Chondrocyte (in vitro differentiated cells): ENCODE results near the gene GCH1. TPM values are rescaled to one million over a fixed set of nuclear protein-coding genes. Genes with fewer than 3 reads are reported as not detected.
A peak's percentile ranks its signal among the peaks of the same experiment; 100 is the strongest.

Source experiments
- DNase-seq: peaks from one replicate; pipeline ENCODE4 v3.0.0; 2021; ENCODE audit warnings: mixed read lengths, low spot score
- H3K27ac Mint-ChIP-seq: one replicate; pipeline ENCODE4 v1.8.0; 2021; ENCODE audit warnings: mild to moderate bottlenecking, moderate library complexity, mixed read lengths; ENCODE audit not compliant: unreplicated experiment
- H3K27me3 Mint-ChIP-seq: 2 replicates; pipeline ENCODE4 v1.8.0; 2021; ENCODE audit warnings: low read depth, mixed read lengths
- H3K36me3 Mint-ChIP-seq: 2 replicates; pipeline ENCODE4 v1.8.0; 2021; ENCODE audit warnings: low read depth, mixed read lengths
- H3K4me1 Mint-ChIP-seq: 2 replicates; pipeline ENCODE4 v1.8.0; 2021; ENCODE audit warnings: low read depth, mild to moderate bottlenecking, mixed read lengths
- H3K4me3 Mint-ChIP-seq: one replicate; pipeline ENCODE4 v1.8.0; 2021; ENCODE audit warnings: mild to moderate bottlenecking, moderate library complexity, mixed read lengths; ENCODE audit not compliant: unreplicated experiment
- H3K9me3 Mint-ChIP-seq: 2 replicates; pipeline ENCODE4 v1.8.0; 2021; ENCODE audit warnings: low read depth, mixed read lengths
- total RNA-seq: library from RNA; stranded (reverse); gene quantifications from 3 replicates; pipeline ENCODE4 v1.2.1, GENCODE V29; 2021
- TF ChIP-seq, protein P1 (sequence below): fragments of 200-600 bp; sonication (generic); IDR thresholded peaks from 2 replicates; pipeline ENCODE4 v1.5.0; 2021; ENCODE audit warnings: antibody characterized with exemption, mild to moderate bottlenecking, moderate library complexity

GCH1 gene
- total RNA-seq, 1 donor from 2014 or later = 0.95 TPM

DNA sequence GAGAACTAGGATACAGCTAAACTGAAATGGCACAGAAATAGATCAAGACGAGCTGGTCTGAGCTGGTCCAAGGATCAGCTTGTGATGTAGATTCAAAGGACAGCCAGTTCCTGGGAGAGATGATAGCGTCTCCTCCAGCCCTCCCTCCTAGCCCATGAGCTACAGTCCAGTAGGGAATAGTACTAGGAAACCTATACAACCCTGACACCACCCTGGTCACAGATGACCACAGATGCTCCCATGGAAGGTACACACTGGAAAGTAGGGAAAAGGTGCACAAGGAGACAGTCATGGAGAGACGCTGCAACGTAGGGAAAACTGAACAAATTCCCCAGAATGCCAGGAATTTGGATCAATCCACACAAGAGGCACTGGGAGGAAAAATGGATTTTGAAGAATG, 6.9 kb downstream of the GCH1 start:
- Mint-ChIP-seq H3K27ac (no peak overlapping the region), H3K4me1 (peaks cover 6% of the 10 kb centered on the region), H3K4me3 (no peak overlapping the region), H3K36me3 (no peaks in the 10 kb centered on the region), H3K9me3 (no peaks in the 10 kb centered on the region), H3K27me3 (no peaks in the 10 kb centered on the region)
- no peak for DNase-seq
- TF ChIP-seq, protein P1, sequence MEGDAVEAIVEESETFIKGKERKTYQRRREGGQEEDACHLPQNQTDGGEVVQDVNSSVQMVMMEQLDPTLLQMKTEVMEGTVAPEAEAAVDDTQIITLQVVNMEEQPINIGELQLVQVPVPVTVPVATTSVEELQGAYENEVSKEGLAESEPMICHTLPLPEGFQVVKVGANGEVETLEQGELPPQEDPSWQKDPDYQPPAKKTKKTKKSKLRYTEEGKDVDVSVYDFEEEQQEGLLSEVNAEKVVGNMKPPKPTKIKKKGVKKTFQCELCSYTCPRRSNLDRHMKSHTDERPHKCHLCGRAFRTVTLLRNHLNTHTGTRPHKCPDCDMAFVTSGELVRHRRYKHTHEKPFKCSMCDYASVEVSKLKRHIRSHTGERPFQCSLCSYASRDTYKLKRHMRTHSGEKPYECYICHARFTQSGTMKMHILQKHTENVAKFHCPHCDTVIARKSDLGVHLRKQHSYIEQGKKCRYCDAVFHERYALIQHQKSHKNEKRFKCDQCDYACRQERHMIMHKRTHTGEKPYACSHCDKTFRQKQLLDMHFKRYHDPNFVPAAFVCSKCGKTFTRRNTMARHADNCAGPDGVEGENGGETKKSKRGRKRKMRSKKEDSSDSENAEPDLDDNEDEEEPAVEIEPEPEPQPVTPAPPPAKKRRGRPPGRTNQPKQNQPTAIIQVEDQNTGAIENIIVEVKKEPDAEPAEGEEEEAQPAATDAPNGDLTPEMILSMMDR = no peak

- no peak overlapping the region for H3K4me3 Mint-ChIP-seq
- no peaks in the 10 kb centered on the region for H3K9me3 Mint-ChIP-seq
- H3K27ac Mint-ChIP-seq = no peak overlapping the region
- H3K4me1 Mint-ChIP-seq = peaks cover 6% of the 10 kb centered on the region
- DNase-seq = no peak
- TF ChIP-seq, protein P1 = no peak
- no peaks in the 10 kb centered on the region for H3K36me3 Mint-ChIP-seq
- no peaks in the 10 kb centered on the region for H3K27me3 Mint-ChIP-seq
Observed at GRCh38 chr14:54894995-54895394, 7.6 kb downstream of the GCH1 start.

DNA sequence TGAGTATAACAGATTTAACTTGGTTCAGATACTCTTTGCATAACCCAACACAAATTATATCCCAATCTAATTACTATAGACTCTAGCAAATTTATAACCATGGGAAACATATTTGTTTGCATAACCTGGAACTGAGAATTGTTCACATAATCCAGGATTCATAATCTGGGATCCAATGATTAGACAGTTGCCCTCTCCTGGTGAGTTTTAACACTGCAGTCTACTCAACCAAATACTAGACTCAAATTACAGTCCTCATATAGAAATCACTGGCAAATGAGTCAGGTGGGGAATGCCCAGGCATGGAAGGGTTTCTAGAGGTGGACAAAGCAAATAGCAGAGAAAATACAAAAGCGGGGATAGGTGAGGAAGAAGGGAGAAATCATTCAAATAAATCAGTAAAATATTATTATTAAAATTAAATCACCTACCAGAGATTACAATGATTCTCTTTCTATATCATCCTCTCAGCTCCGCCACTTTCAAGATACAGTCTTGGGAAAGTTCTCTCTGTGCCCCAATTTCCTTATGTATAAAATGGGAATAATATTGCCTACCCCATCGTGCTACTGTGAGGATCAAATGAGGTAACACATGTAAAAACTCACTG, 9.4 kb downstream of the GCH1 start:
- Mint-ChIP-seq H3K27ac (no peak overlapping the region), H3K4me3 (no peak overlapping the region), H3K36me3 (no peaks in the 10 kb centered on the region), H3K9me3 (no peaks in the 10 kb centered on the region), H3K4me1 (peaks cover 6% of the 10 kb centered on the region), H3K27me3 (no peaks in the 10 kb centered on the region)
- TF ChIP-seq, protein P1 = peak; percentile 87
- DNase-seq = no peak

DNA sequence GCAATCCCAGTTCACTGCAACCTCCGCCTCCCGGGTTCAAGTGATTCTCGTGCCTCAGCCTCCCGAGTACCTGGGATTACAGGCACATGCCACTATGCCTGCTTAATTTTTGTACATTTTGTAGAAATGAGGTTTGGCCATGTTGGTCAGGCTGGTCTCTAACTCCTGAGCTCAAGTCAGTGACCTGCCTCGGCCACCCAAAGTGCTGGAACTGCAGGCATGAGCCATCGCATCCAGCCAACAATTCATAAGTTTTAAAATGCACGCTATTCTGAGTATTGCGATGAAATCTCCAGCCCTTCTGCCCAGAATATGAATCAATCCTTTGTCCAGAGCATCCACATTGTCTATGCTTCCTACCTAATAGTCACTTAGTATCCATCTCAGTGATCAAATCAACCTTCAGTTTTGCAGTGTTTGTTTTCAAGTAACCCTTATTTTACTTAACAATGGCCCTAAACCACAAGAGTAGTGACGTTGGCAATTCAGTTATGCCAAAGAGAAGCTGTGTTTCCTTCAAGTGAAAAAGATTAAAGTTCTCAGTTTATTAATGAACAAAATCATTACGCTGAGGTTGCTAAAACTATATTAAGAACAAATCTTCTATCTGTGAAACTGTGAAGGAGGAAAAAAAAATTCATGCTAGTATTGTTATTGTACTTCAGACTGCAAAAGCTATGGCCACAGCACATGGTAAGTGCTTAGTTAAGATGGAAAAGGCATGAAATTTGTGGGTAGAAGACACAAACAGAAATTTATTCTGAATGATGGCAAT, 11.0 kb downstream of the GCH1 start:
- H3K36me3 Mint-ChIP-seq = no peaks in the 10 kb centered on the region
- H3K4me3 Mint-ChIP-seq = no peak overlapping the region
- H3K4me1 Mint-ChIP-seq = peaks cover 6% of the 10 kb centered on the region

DNA sequence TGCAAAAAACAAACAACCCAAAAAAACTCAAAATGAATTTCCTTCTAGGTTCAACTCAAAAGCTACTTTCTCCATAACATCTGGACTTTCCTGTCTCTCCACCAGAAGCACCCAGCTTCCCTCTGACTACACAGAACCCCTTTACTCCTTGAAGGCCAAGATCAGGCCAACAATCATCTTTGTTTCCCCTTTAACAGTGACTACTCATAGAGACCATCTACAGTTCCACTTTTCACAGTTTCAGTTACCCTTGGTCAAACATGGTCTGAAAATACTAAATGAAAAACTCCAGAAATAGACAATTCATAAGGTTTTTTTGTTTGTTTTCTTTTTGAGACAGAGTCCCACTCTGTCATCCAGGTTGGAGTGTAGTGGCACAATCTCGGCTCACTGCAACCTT, 11.8 kb downstream of the GCH1 start:
- H3K36me3 Mint-ChIP-seq = no peaks in the 10 kb centered on the region
- no peak overlapping the region for H3K27ac Mint-ChIP-seq
- H3K4me1 Mint-ChIP-seq = peaks cover 3% of the 10 kb centered on the region

More for the DNA sequence above, 11.0 kb downstream of the GCH1 start:
- DNase-seq = no peak
- Mint-ChIP-seq H3K9me3 (no peaks in the 10 kb centered on the region), H3K27ac (no peak overlapping the region), H3K27me3 (no peaks in the 10 kb centered on the region)
- TF ChIP-seq, protein P1 = no peak

More for the DNA sequence above, 11.8 kb downstream of the GCH1 start:
- Mint-ChIP-seq H3K27me3 (no peaks in the 10 kb centered on the region), H3K4me3 (no peak overlapping the region), H3K9me3 (no peaks in the 10 kb centered on the region)
- DNase-seq = no peak
- TF ChIP-seq, protein P1 = no peak
